ENCODE measurements around the gene RAB12.

RAB12 gene

GRCh38 chr18:8595445-8595844, 13.8 kb upstream of the RAB12 start:
- TF ChIP-seq CTCF (IDR thresholded peaks at IDR 0.05) = no peak
- Histone ChIP-seq H3K9ac (no peak overlapping the region), H3K27me3 (ENCODE audit: control insufficient read depth, insufficient read depth, low read length) (no peaks in the 10 kb centered on the region), H3K27ac (no peak overlapping the region), H3K79me2 (no peaks in the 10 kb centered on the region), H3K4me1 (no peaks in the 10 kb centered on the region), H3K36me3 (ENCODE audit: control insufficient read depth, insufficient read depth, low read length) (no peaks in the 10 kb centered on the region), H2AFZ (no peak overlapping the region), H3K4me3 (ENCODE audit: low read depth, low read length) (no peak overlapping the region), H3K9me3 (ENCODE audit: control insufficient read depth, low read length) (no peaks in the 10 kb centered on the region), H3K4me2 (ENCODE audit: low read length) (no peak overlapping the region)

GRCh38 chr18:8601277-8602032, 7.8 kb upstream of the RAB12 start:
- no peaks in the 10 kb centered on the region for H3K79me2 ChIP-seq
- H3K27me3 ChIP-seq (ENCODE audit: control insufficient read depth, insufficient read depth, low read length) = no peaks in the 10 kb centered on the region
- no peak overlapping the region for H2AFZ ChIP-seq
- TF ChIP-seq CTCF (IDR thresholded peaks at IDR 0.05) = no peak
- no peaks in the 10 kb centered on the region for H3K4me1 ChIP-seq
- no peak overlapping the region for H3K4me2 ChIP-seq (ENCODE audit: low read length)
- no peak overlapping the region for H3K4me3 ChIP-seq (ENCODE audit: low read depth, low read length)
- no peaks in the 10 kb centered on the region for H3K36me3 ChIP-seq (ENCODE audit: control insufficient read depth, insufficient read depth, low read length)
- no peaks in the 10 kb centered on the region for H3K9me3 ChIP-seq (ENCODE audit: control insufficient read depth, low read length)
- no peak overlapping the region for H3K27ac ChIP-seq
- H3K9ac ChIP-seq = no peak overlapping the region

- Histone ChIP-seq H3K9ac (no peak overlapping the region), H3K36me3 (ENCODE audit: control insufficient read depth, insufficient read depth, low read length) (no peaks in the 10 kb centered on the region), H3K4me2 (ENCODE audit: low read length) (no peak overlapping the region), H3K27ac (no peak overlapping the region), H2AFZ (no peak overlapping the region), H3K79me2 (no peaks in the 10 kb centered on the region), H3K4me3 (ENCODE audit: low read depth, low read length) (no peak overlapping the region), H3K27me3 (ENCODE audit: control insufficient read depth, insufficient read depth, low read length) (no peaks in the 10 kb centered on the region), H3K4me1 (no peaks in the 10 kb centered on the region), H3K9me3 (ENCODE audit: control insufficient read depth, low read length) (no peaks in the 10 kb centered on the region)
- TF ChIP-seq CTCF (IDR thresholded peaks at IDR 0.05) = no peak
Observed at GRCh38 chr18:8602040-8602439, 7.2 kb upstream of the RAB12 start.

- TF ChIP-seq CTCF (IDR thresholded peaks at IDR 0.05) = no peak
- Histone ChIP-seq H3K4me3 (ENCODE audit: low read depth, low read length) (no peak overlapping the region), H3K36me3 (ENCODE audit: control insufficient read depth, insufficient read depth, low read length) (no peaks in the 10 kb centered on the region)
Observed at GRCh38 chr18:8602557-8602956, 6.7 kb upstream of the RAB12 start.

More at GRCh38 chr18:8602557-8602956, 6.7 kb upstream of the RAB12 start:
- no peak overlapping the region for H3K9ac ChIP-seq
- H3K27ac ChIP-seq = no peak overlapping the region
- H3K9me3 ChIP-seq (ENCODE audit: control insufficient read depth, low read length) = no peaks in the 10 kb centered on the region
- H3K79me2 ChIP-seq = no peaks in the 10 kb centered on the region
- no peak overlapping the region for H3K4me2 ChIP-seq (ENCODE audit: low read length)
- H3K27me3 ChIP-seq (ENCODE audit: control insufficient read depth, insufficient read depth, low read length) = no peaks in the 10 kb centered on the region
- no peak overlapping the region for H2AFZ ChIP-seq
- H3K4me1 ChIP-seq = no peaks in the 10 kb centered on the region

Data from parathyroid adenoma (tissue), 2 donors.